Measurements from ENCODE around the gene SACS. TPM values are rescaled to one million over a fixed set of nuclear protein-coding genes. Genes with fewer than 3 reads are reported as not detected.
"Not testable (repeated sequence)": the region's sequence is repeated elsewhere in the genome, so short reads cannot be mapped to it uniquely, and the experiment has no call there.

The SACS gene
- total RNA-seq, 4 donors from 2014 or later: 2.4 to 5.0 (median 3.9) TPM

DNA sequence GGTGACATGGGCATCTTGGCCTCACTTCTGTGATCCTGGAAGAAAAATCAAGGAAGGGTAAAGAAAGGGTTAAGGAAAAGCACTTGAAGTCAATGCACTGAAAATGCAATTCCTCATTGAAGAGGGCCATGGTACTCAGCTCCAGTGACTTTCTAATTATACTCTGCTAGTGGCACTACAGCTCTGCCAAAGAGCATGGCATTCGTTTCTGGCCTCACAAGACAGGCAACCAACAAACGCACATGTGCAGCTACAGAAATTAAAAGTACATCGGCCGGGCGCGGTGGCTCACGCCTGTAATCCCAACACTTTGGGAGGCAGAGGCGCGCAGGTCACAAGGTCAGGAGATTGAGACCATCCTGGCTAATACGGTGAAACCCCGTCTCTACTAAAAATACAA is 21.8 kb downstream of the SACS start:
- intact Hi-C loops (cut with DNase I; ENCODE audit: low total_unique reads): no loop called here
- DNase-seq (ENCODE audit: low spot score in 2 of 2): peak in 1 of 2 donors; percentile 63
- no peak for TF ChIP-seq CTCF (IDR thresholded peaks at IDR 0.05)
- no peak for TF ChIP-seq POLR2A (IDR thresholded peaks at IDR 0.05)
- whole genome bisulfite sequencing, 2 donors: 84 to 88% methylated on average over 11 of the region's 11 CpGs
- no peak overlapping the region for H3K4me3 ChIP-seq (ENCODE audit: low read depth, poor library complexity, severe bottlenecking)

DNA sequence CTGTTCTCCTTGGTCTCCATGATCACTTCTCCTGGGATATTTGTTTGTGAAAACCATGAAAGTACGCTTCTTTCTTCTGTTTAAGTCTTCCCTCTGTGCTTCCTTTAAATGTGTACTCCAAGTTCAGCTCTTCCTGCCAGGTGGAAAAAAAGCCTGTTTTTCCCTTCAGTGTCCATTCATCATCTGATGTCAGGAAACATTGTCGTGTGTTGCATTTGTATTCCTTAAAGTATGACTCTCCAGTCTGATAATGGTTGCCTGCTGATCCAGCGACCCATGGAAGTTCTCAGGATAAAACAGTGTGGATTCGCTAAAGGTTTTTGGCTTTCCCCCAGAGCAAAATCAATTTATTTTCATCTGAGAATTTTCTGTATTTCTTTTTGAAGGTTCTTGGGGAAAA is 22.3 kb downstream of the SACS start:
- intact Hi-C loops (cut with DNase I; ENCODE audit: low total_unique reads): no loop called here
- DNase-seq (ENCODE audit: low spot score in 2 of 2): no peak
- TF ChIP-seq POLR2A (IDR thresholded peaks at IDR 0.05) (no peak), CTCF (IDR thresholded peaks at IDR 0.05) (no peak)
- no peak overlapping the region for H3K4me3 ChIP-seq (ENCODE audit: low read depth, poor library complexity, severe bottlenecking)
- 63 to 71% methylated on average over 4 of the region's 4 CpGs for WGBS, 2 donors

GRCh38 chr13:23408026-23408425 is 25.5 kb downstream of the SACS start:
- H3K4me3 ChIP-seq (ENCODE audit: low read depth, poor library complexity, severe bottlenecking): no peak overlapping the region
- intact Hi-C loops (cut with DNase I; ENCODE audit: low total_unique reads): no loop called here
- no peak for DNase-seq (ENCODE audit: low spot score in 2 of 2)
- TF ChIP-seq POLR2A (IDR thresholded peaks at IDR 0.05) (no peak), CTCF (IDR thresholded peaks at IDR 0.05) (no peak)
- 85 to 90% methylated on average over 5 of the region's 5 CpGs for WGBS, 2 donors

GRCh38 chr13:23401156-23401555 is 32.3 kb downstream of the SACS start:
- DNase-seq (ENCODE audit: low spot score in 2 of 2); intact Hi-C loops (cut with DNase I; ENCODE audit: low total_unique reads); H3K4me3 ChIP-seq (ENCODE audit: low read depth, poor library complexity, severe bottlenecking): not testable (repeated sequence)
- 91 to 93% methylated on average over 2 of the region's 2 CpGs for WGBS, 2 donors

GRCh38 chr13:23399347-23399746 is 34.2 kb downstream of the SACS start:
- intact Hi-C loops (cut with DNase I; ENCODE audit: low total_unique reads): no loop called here
- TF ChIP-seq CTCF (IDR thresholded peaks at IDR 0.05) (no peak), POLR2A (IDR thresholded peaks at IDR 0.05) (no peak)
- no peak overlapping the region for H3K4me3 ChIP-seq (ENCODE audit: low read depth, poor library complexity, severe bottlenecking)
- DNase-seq (ENCODE audit: low spot score in 2 of 2): no peak
- WGBS, 2 donors: 64 to 67% methylated on average over 6 of the region's 6 CpGs

DNA sequence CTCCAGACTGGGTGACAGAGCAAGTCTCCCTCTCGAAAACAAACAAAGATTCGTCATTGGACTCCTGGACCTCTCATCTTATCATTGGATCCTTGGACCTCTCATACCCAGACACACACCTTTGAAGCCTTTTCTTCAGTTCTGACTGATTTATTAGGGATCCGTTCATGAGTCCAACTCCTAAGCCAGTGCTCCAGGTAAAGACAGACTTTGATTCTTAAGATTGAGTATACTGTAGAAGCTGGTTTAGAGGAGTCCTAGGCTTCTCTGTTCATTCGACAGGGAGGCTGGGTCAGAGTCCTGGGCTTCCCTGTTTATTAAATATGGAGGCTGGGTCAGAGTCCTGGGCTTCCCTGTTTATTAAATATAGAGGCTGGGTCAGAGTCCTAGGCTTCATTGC is 38.7 kb downstream of the SACS start:
- intact Hi-C loops (cut with DNase I; ENCODE audit: low total_unique reads): no loop called here
- DNase-seq (ENCODE audit: low spot score in 2 of 2): no peak
- TF ChIP-seq POLR2A (IDR thresholded peaks at IDR 0.05) (no peak), CTCF (IDR thresholded peaks at IDR 0.05) (no peak)
- 93 to 97% methylated on average over 4 of the region's 4 CpGs for WGBS, 2 donors
- no peak overlapping the region for H3K4me3 ChIP-seq (ENCODE audit: low read depth, poor library complexity, severe bottlenecking)
